GM19467 (cell line): ENCODE measurements around the gene CORIN.
"Not testable (repeated sequence)": the region's sequence is repeated elsewhere in the genome, so short reads cannot be mapped to it uniquely, and the experiment has no call there.

ENCODE experiments used
- ATAC-seq: cut with Tn5 transposase; IDR thresholded peaks from one replicate; pipeline ENCODE4 v1.9.1; 2021; ENCODE audit warnings: mild to moderate bottlenecking, moderate library complexity; ENCODE audit not compliant: unreplicated experiment

Gene CORIN

GRCh38 chr4:47721892-47722575 is 115.8 kb downstream of the CORIN start:
- ATAC-seq = no peak

DNA sequence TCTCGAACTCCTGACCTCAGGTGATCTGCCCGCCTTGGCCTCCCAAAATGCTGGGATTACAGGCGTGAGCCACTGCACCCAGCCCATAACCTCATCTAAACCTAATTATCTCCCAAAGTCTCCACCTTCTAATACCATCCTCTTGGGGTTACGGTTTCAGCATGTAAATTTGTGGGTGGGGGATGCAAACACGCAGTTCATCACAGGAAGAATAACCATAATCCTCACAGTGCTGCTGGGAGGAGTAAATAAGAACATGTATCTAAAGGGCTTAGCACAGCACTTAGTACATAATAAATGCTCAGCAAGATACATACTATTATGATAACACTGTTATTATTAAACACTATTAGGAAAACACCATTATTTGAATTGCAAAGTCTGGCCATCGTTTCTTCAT is 116.4 kb downstream of the CORIN start:
- ATAC-seq = no peak

- no peak for ATAC-seq
Observed at GRCh38 chr4:47720787-47721186, 117.1 kb downstream of the CORIN start.

DNA sequence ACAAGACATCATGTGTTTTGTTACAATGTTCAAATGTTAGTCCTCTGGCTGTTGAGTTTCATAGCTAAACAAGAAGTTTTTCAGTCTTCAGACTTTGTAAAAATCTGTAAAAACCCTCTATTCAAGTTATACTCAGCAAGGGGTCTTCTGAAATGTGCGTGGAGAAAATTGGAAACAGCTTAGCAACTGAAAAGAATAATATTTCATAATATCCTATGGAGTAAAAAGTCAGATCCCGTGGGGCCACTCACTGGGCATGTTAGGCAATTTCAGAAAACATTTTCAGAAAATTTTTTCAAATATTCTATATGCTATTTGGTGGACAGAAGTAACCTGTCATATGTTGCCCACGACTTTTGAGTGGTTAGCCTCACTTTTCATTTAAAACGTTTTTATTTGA is 118.3 kb downstream of the CORIN start:
- no peak for ATAC-seq

DNA sequence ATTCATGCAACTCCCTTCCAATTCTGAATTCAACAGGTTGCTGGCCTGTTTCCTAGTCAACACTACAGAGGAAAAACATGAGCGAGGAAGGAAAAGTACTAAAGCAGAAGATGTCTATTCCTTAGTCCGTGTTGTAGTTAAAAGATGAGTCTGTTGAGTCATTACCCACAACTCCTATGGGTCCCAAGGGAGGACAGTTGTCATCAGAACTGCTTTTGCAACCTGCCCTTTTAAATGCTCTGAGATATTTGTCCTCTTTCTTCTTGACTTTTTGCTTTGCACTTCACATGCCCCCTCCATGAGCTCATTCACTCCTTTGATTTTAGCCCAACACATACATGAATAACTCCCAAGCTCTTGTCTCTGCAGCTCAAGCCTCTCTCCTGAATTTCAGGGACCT is 119.2 kb downstream of the CORIN start:
- no peak for ATAC-seq

GRCh38 chr4:47717188-47717587 is 120.7 kb downstream of the CORIN start:
- no peak for ATAC-seq

DNA sequence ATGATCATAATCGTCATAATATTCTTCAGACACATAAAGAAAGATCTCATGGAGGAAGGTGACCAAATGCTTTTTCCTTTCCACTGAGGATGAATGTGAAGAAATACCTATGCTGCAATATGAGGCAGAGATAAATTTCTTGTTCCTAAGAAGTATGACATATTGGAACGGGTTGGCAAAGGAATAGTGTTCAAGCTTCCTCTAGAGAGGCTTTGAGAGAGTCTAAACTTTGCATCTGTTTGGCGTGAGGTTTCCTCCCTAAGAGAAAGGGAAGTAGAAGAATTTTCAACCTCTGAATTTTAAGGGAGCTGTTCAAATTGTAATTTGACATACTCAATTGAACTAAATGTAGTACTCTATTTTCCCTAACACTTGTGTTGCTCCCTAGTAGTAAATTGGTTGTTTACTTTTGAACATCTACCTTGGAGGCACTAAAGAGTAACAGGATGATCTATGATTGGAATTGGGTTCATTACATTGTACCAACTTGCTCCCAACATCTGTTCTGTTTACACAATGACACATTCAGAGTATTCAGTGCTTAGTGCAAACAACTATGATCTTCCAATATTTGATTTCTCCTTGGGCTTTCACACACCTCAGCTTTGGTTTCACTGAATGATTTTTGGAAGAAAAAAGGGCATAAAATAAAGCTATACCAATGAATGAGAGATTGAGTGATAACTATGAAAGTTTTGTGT is 122.0 kb downstream of the CORIN start:
- no peak for ATAC-seq

DNA sequence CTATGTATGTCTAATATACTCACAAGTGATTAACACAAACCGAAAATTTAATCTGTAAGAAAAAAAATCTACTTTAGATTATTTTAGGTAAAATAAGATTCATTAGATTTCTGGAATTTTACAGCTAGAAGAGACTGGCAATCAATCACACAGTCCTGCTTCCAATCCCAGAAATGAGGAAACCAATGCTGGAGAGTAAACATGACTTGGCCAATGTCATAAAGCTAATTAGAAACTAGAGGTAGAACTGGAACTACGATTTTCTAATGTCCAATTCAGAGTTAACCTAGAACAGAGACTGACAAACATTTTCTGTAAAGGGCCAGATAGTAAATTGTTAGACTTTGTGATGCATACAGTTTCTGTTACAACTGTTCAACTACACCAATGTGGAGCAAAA is 123.6 kb downstream of the CORIN start:
- no peak for ATAC-seq

DNA sequence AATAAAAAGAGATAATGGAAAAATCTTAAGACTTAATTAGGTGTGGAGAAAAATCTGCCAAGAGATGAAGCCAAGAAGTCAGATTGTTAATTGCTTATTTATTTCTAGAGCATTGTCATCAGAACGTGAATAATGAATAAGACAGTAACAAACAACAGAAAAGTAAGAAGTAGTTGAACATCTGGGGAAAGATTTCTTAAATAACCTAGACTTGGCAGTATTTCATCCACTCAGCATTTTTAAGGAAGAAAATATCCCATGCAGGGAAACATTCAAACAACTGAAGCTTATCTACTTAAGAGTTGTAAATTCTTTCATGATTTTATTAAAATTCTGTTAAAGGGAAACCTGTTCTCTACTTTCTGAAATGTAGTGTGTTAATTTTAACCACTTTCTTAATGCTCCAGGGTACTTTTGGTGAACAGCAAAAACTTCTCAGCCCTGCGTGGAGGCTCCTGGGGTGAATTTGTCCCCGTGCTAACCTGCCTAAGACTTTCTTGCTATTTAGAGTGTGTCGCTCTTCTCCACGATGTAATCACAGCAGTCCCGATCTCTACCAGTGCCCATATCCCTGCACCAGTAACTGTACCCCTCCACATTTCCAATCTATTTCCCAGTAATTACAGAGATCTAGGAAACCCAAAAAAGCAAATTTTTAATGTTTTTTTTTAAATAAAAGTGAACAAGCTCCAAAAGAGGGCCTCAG is 124.6 kb downstream of the CORIN start:
- ATAC-seq = no peak

GRCh38 chr4:47711646-47712045 is 126.2 kb downstream of the CORIN start:
- ATAC-seq = no peak

GRCh38 chr4:47711183-47711582 is 126.7 kb downstream of the CORIN start:
- no peak for ATAC-seq

DNA sequence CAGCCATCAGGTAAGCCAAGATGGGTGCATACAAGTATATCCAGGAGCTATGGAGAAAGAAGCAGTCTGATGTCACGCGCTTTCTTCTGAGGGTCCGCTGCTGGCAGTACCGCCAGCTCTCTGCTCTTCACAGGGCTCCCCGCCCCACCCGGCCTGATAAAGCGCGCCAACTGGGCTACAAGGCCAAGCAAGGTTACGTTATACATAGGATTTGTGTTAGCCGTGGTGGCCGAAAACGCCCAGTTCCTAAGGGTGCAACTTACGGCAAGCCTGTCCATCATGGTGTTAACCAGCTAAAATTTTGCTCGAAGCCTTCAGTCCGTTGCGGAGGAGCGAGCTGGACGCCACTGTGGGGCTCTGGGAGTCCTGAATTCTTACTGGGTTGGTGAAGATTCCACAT is 131.5 kb downstream of the CORIN start:
- ATAC-seq = not testable (repeated sequence)

DNA sequence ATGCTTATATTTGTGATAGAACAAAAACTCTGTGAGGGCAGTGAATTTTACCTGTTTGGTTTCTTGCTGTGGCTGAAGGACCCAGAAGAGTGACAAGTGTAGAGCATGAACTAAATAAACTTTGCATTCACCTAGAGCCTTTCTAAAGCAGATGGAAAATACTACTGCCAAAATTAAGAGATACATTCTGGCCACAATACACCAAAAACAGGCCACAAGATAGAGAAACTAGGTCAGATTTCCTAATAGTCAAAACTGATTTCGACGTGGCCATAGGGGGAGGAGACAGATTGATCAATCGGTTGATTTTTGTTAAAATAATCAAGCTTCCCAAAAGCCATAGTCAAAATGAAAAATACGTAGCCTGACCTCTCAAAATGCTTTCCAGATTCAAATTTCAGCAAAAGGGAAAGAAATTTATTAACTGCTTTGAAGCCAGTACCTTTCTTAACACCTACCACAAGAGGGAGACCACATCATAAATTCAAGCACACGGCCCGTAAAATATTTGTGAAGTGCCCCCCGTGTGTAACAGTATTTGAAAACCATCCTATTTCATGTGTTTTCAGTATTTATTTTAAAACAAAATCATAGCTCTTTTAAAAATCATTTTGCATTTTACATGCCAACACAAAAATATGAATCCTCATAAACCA is 132.4 kb downstream of the CORIN start:
- ATAC-seq = no peak

- no peak for ATAC-seq
Observed at GRCh38 chr4:47704693-47705325, 133.1 kb downstream of the CORIN start.

DNA sequence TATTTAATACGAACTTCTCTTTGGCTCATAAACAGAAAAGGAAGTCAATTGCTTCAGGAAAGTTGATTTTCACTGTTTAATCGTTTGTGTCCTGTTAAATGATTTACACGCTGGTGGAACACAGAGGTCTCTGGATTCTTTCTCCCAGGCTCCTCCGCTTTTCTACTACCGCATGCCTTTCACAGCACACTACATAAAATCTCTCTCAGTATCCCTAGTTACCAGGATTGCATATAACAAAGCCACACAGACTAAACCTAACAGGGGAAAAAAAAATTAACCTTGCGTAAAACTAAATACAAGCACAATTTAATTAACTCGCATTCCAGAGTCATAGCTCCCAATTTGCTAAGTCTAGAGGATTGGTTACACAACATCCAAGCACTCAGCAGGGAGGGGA is 133.9 kb downstream of the CORIN start:
- no peak for ATAC-seq

- no peak for ATAC-seq
Observed at GRCh38 chr4:47703008-47703407, 134.9 kb downstream of the CORIN start.

DNA sequence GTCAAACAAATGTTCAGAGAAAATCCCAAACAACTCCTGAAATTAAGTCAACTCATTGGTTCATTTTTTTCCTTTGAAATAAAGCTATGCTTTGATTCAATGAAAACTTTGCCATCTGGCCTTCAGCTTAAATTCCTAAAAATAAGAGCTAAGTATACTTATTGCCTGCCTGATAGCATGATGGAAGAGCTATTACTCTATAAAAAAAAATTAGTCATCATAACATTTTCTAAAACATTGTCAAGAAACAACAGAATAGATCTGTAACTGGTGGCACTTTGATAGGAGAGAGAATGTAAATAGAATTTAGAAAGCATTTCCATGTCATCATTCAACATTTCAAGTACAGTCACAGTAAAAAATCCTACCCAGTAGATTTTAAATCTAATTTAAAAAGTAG is 136.6 kb downstream of the CORIN start:
- ATAC-seq = no peak

- ATAC-seq = no peak
Observed at GRCh38 chr4:47698837-47699236, 139.0 kb downstream of the CORIN start.

DNA sequence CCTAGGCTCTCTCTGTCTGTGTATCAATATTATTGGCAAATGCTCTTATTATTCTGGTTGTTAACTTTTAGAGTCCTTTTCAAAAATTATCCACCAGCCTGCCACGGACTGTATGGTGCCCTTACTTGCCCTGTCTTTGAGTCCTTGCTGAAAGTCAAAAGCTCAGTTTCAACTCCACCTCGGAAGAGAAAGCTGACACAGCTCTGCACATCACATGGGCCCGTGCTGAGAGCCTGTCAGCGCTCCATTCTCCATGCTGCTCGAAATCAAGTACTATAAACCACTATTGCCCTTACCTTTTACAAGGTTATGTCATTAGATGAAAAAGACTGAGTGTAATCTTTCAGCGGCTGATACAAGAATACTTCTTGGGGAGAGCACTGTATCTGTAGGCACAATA is 141.0 kb downstream of the CORIN start:
- no peak for ATAC-seq

DNA sequence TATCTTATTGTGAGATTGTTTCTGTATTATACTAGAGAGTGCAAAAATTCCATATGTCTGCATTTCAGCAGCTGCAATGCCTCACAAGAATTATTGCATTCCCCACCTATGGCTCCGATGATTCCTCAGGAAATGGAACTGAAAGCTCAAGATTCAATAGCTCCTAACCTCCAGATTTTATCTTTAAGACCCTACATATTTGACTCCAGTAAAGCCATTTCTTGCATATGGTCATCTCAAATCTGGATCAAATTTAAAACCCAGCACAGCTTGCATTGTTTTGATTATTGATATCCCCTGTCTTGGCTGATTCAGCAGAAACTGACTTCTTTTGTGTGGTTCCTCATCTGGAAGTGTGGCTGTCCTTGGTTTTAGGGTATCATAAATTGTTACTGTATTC is 142.6 kb downstream of the CORIN start:
- no peak for ATAC-seq

DNA sequence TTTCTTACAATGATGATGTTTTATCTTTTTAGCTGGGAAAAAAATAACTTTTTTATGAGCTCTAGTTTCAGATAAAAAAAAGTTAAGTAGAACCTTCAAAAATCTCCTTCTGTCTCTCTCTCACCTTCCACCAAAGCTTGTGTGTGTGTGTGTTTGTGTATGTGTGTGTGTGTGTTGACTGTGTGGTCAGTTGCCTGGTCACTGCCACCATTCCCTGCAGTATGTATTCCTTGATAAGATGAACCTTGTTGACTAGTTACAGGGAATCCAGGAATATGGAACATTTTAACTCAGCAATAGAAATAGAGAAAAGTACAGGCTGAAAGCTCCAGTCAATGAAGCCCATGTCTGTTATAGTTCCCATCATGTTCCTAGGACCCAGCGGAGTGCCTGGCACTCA is 143.5 kb downstream of the CORIN start:
- ATAC-seq = no peak
